Caco-2 (cell line): Measurements from ENCODE around the gene ADGRA1. TPM values are rescaled to one million over a fixed set of nuclear protein-coding genes. Genes with fewer than 3 reads are reported as not detected.

Source experiments
- BruUV-seq: library from RNA; stranded (reverse); fragments of 400-500 nt; replicated peaks from 2 replicates; lab custom pipeline; 2021; lab: Mats Ljungman, UMichigan
- CTCF ChIA-PET: fragments of 300-600 bp; sonication (Branson Sonifier 250); formaldehyde crosslinking; loops from one replicate; lab custom pipeline; 2022; ENCODE audit warnings: antibody characterized with exemption; lab: Charles Lee
- POLR2A ChIA-PET: fragments of 300-600 bp; sonication (Branson Sonifier 250); formaldehyde crosslinking; loops from one replicate; lab custom pipeline; 2022; ENCODE audit warnings: antibody characterized with exemption; lab: Charles Lee
- DNase-seq, 2 experiments: peaks; one replicate each; pipeline versions ENCODE4 v3.0.0 to v3.0.0-alpha.2; 2020 to 2022
- H3K27me3 ChIP-seq: replicated peaks from 2 replicates; pipeline ENCODE4 v1.6.0; 2011; ENCODE audit warnings: low read length; ENCODE audit not compliant: control insufficient read depth, insufficient read depth
- H3K36me3 ChIP-seq: 2 replicates; pipeline ENCODE4 v1.5.1; 2011; ENCODE audit warnings: low read length; ENCODE audit not compliant: control insufficient read depth, insufficient read depth
- H3K4me1 ChIP-seq: fragments of 250-450 bp; sonication (Bioruptor Pico); 2 replicates; pipeline ENCODE4 v1.5.1; 2020; ENCODE audit warnings: mild to moderate bottlenecking
- H3K4me3 ChIP-seq: 2 replicates; pipeline ENCODE4 v1.5.1; 2011; ENCODE audit warnings: low read depth, mild to moderate bottlenecking, control low read depth, low read length
- H3K9me3 ChIP-seq: fragments of 250-450 bp; sonication (Bioruptor Pico); 2 replicates; pipeline ENCODE4 v1.5.1; 2020; ENCODE audit warnings: mild to moderate bottlenecking, moderate library complexity
- H3K27ac Mint-ChIP-seq: one replicate; pipeline ENCODE4 v1.8.0; 2022; ENCODE audit warnings: mixed read lengths; ENCODE audit not compliant: unreplicated experiment
- H3K27me3 Mint-ChIP-seq: one replicate; pipeline ENCODE4 v1.8.0; 2022; ENCODE audit warnings: mixed read lengths; ENCODE audit not compliant: insufficient read depth, unreplicated experiment
- H3K36me3 Mint-ChIP-seq: one replicate; pipeline ENCODE4 v1.8.0; 2022; ENCODE audit warnings: mild to moderate bottlenecking, mixed read lengths; ENCODE audit not compliant: insufficient read depth, unreplicated experiment
- H3K4me1 Mint-ChIP-seq: one replicate; pipeline ENCODE4 v1.8.0; 2022; ENCODE audit warnings: low read depth, mixed read lengths; ENCODE audit not compliant: unreplicated experiment
- H3K4me3 Mint-ChIP-seq: one replicate; pipeline ENCODE4 v1.8.0; 2022; ENCODE audit warnings: mild to moderate bottlenecking, moderate library complexity, mixed read lengths; ENCODE audit not compliant: unreplicated experiment
- H3K9me3 Mint-ChIP-seq: one replicate; pipeline ENCODE4 v1.8.0; 2022; ENCODE audit warnings: mixed read lengths; ENCODE audit not compliant: unreplicated experiment
- CTCF ChIP-seq, 2 experiments: fragments of 200-600 bp in 1 of 2; IDR thresholded peaks; 1 replicate in 1 of 2; 2 replicates in 1 of 2; pipeline versions ENCODE4 v1.5.1 to v1.8.0; 2011 to 2022; ENCODE audit warnings: antibody characterized with exemption in 1 of 2, control low read depth in 1 of 2, inconsistent platforms in 1 of 2, low read depth in 1 of 2, low read length in 1 of 2, mild to moderate bottlenecking in 1 of 2, moderate library complexity in 1 of 2; ENCODE audit not compliant: insufficient read depth in 1 of 2, severe bottlenecking in 1 of 2, unreplicated experiment in 1 of 2
- intact Hi-C: fragments of 100-400 bp; cut with micrococcal nuclease; formaldehyde crosslinking; loops from one replicate; pipeline ENCODE4 v1.10.0; 2022; ENCODE audit not compliant: unreplicated experiment
- total RNA-seq: library from RNA; stranded (reverse); gene quantifications from 2 replicates; pipeline ENCODE4 v1.2.3, GENCODE V29; 2022

ADGRA1 gene
- total RNA-seq, 1 experiment from 2014 or later, result not detected

DNA sequence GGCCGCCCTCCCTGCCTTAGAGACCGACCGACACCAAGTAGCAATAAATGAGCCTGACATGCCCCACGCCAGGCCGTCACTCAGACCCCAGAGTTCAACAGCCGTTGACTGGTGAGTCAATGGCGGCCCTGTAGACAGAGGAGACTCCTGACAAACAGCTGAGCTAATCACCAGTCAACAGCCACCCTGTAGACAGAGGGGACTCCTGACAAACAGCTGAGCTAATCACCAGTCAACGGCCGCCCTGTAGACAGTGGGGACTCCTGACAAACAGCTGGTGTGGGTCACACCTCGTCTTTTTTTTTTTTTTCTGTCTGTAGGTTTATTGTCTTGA lies 55.4 kb downstream of the ADGRA1 start:
- peak in 1 of 2 experiments; percentile 37 for DNase-seq
- Histone ChIP-seq H3K27me3 (no peaks in the 10 kb centered on the region), H3K4me3 (no peak overlapping the region), H3K36me3 (no peaks in the 10 kb centered on the region), H3K4me1 (peaks cover 40% of the 10 kb centered on the region), H3K9me3 (peaks cover 3% of the 10 kb centered on the region; the same call in 1 of the 2 replicates)
- CTCF ChIA-PET, result interaction anchor here (0.6 to 2.0 kb wide), 12 partner anchors 9 to 243 kb away, joined by 3 to 16 read pairs (median 6); no protein-coding TSS in a partner anchor
- no TSS peak for BruUV-seq
- Mint-ChIP-seq H3K36me3 (no peaks in the 10 kb centered on the region), H3K4me1 (peaks cover 16% of the 10 kb centered on the region), H3K27me3 (no peaks in the 10 kb centered on the region), H3K4me3 (no peak overlapping the region), H3K9me3 (peaks cover 17% of the 10 kb centered on the region), H3K27ac (no peak overlapping the region)
- POLR2A ChIA-PET, result no interaction called here
- intact Hi-C loops, result loop anchor here (5.0 kb wide), 1 partner anchor 164 kb away; the partner anchor contains the start of genes TUBGCP2 and ZNF511
- TF ChIP-seq CTCF (IDR thresholded peaks at IDR 0.05; ENCODE audit: insufficient read depth in 1 of 2, low read depth in 1 of 2, low read length in 1 of 2, severe bottlenecking in 1 of 2, unreplicated experiment in 1 of 2), result no peak

GRCh38 chr10:133143546-133143945 lies 55.8 kb downstream of the ADGRA1 start:
- intact Hi-C loops, result loop anchor here (5.0 kb wide), 1 partner anchor 164 kb away; the partner anchor contains the start of genes TUBGCP2 and ZNF511
- peaks cover 3% of the 10 kb centered on the region; the same call in 1 of the 2 replicates for H3K9me3 ChIP-seq
- H3K27ac Mint-ChIP-seq, result peak overlapping the region; percentile 4
- peaks cover 21% of the 10 kb centered on the region for H3K9me3 Mint-ChIP-seq
- no peak for TF ChIP-seq CTCF (IDR thresholded peaks at IDR 0.05; ENCODE audit: insufficient read depth in 1 of 2, low read depth in 1 of 2, low read length in 1 of 2, severe bottlenecking in 1 of 2, unreplicated experiment in 1 of 2)
- peaks cover 16% of the 10 kb centered on the region for H3K4me1 Mint-ChIP-seq
- no peaks in the 10 kb centered on the region for H3K27me3 ChIP-seq
- BruUV-seq, result no TSS peak
- DNase-seq, result no peak
- peaks cover 40% of the 10 kb centered on the region for H3K4me1 ChIP-seq
- H3K4me3 ChIP-seq, result no peak overlapping the region
- H3K36me3 ChIP-seq, result no peaks in the 10 kb centered on the region
- H3K36me3 Mint-ChIP-seq, result no peaks in the 10 kb centered on the region
- peak overlapping the region; percentile 75 for H3K4me3 Mint-ChIP-seq
- H3K27me3 Mint-ChIP-seq, result no peaks in the 10 kb centered on the region
- CTCF ChIA-PET, result interaction anchor here (0.6 to 2.0 kb wide), 12 partner anchors 8 to 243 kb away, joined by 3 to 16 read pairs (median 6); no protein-coding TSS in a partner anchor
- POLR2A ChIA-PET, result no interaction called here

GRCh38 chr10:133144771-133145170 lies 57.0 kb downstream of the ADGRA1 start:
- H3K27me3 ChIP-seq, result no peaks in the 10 kb centered on the region
- H3K27ac Mint-ChIP-seq, result peak overlapping the region; percentile 4
- H3K9me3 Mint-ChIP-seq, result peaks cover 29% of the 10 kb centered on the region
- DNase-seq, result peak in 1 of 2 experiments; percentile 35
- H3K4me3 ChIP-seq, result no peak overlapping the region
- no peaks in the 10 kb centered on the region for H3K36me3 ChIP-seq
- peak overlapping the region; percentile 75 for H3K4me3 Mint-ChIP-seq
- no peaks in the 10 kb centered on the region for H3K27me3 Mint-ChIP-seq
- H3K9me3 ChIP-seq, result peaks cover 3% of the 10 kb centered on the region; the same call in 1 of the 2 replicates
- peaks cover 16% of the 10 kb centered on the region for H3K4me1 Mint-ChIP-seq
- intact Hi-C loops, result loop anchor here (1.0 to 5.0 kb wide), 4 partner anchors 70 to 163 kb away; partner anchors contain the start of genes TUBGCP2 and ZNF511
- POLR2A ChIA-PET, result no interaction called here
- CTCF ChIA-PET, result interaction anchor here (1.1 kb wide), 1 partner anchor 17 kb away, joined by 4 read pairs; no protein-coding TSS in a partner anchor
- H3K4me1 ChIP-seq, result peaks cover 37% of the 10 kb centered on the region
- no peak for TF ChIP-seq CTCF (IDR thresholded peaks at IDR 0.05; ENCODE audit: insufficient read depth in 1 of 2, low read depth in 1 of 2, low read length in 1 of 2, severe bottlenecking in 1 of 2, unreplicated experiment in 1 of 2)
- H3K36me3 Mint-ChIP-seq, result no peaks in the 10 kb centered on the region
- BruUV-seq, result TSS peak; percentile 92
